Prostate gland (tissue), 2 donors: ENCODE results near the gene ZNF2. TPM values are rescaled to one million over a fixed set of nuclear protein-coding genes. Genes with fewer than 3 reads are reported as not detected.
A peak's percentile ranks its signal among the peaks of the same experiment; 100 is the strongest.

Source experiments
- DNase-seq: peaks from one replicate; pipeline ENCODE4 v3.0.0-alpha.2; 2019; ENCODE audit warnings: low spot score
- H3K27ac ChIP-seq, 2 donors: fragments of 200-600 bp; sonication (generic); 2 replicates each; pipeline ENCODE4 v1.5.1; 2017 to 2019
- H3K27me3 ChIP-seq: fragments of 200-600 bp; sonication (generic); replicated peaks from 2 replicates; pipeline ENCODE4 v1.5.1; 2019; ENCODE audit not compliant: insufficient read depth
- H3K36me3 ChIP-seq, 2 donors: fragments of 200-600 bp; sonication (generic); 1 replicate in 1 of 2; 2 replicates in 1 of 2; pipeline versions ENCODE4 v1.5.1 to v1.8.1; 2017 to 2019
- H3K4me1 ChIP-seq: fragments of 200-600 bp; sonication (generic); replicated peaks from 2 replicates; pipeline ENCODE4 v1.5.1; 2019
- H3K4me3 ChIP-seq, 2 donors: fragments of 200-600 bp; sonication (generic); 2 replicates each; pipeline ENCODE4 v1.5.1; 2017 to 2019
- H3K9me3 ChIP-seq: fragments of 200-600 bp; sonication (generic); 2 replicates; pipeline ENCODE4 v1.5.1; 2017
- POLR2A ChIP-seq: fragments of 450-650 bp; IDR thresholded peaks from one replicate; pipeline ENCODE4 v1.6.1; 2016; ENCODE audit warnings: antibody characterized with exemption, mild to moderate bottlenecking
- POLR2AphosphoS5 ChIP-seq: sonication (generic); formaldehyde crosslinking; IDR thresholded peaks from one replicate; pipeline ENCODE4 v1.6.1; 2017; ENCODE audit warnings: antibody characterized with exemption
- WGBS: methylation state at CpG from one replicate; pipeline ENCODE4 v1.1.5; 2018; 5-methylcytosine and 5-hydroxymethylcytosine counted together
- intact Hi-C: fragments of 100-400 bp; cut with DNase I; formaldehyde crosslinking; loops from one replicate; pipeline ENCODE4 v1.14.2; 2022
- total RNA-seq, 2 donors: library from RNA; depleted of rRNA; stranded (reverse); fragments of >200 nt; gene quantifications; one replicate each; pipeline ENCODE4 v1.1.0, GENCODE V29; 2016
- TF ChIP-seq, protein P1 (sequence below), 4 experiments: fragments of 200-600 bp in 2 of 4; fragments of 450-650 bp in 2 of 4; sonication (generic) in 2 of 4; IDR thresholded peaks; 1 replicate in 3 of 4; 2 replicates in 1 of 4; pipeline ENCODE4 v1.5.1; 2016 to 2019; ENCODE audit warnings: antibody characterized with exemption in 4 of 4, mild to moderate bottlenecking in 2 of 4, moderate library complexity in 2 of 4

The ZNF2 gene
- total RNA-seq, 2 donors from 2014 or later: 6.2 to 7.1 TPM

DNA sequence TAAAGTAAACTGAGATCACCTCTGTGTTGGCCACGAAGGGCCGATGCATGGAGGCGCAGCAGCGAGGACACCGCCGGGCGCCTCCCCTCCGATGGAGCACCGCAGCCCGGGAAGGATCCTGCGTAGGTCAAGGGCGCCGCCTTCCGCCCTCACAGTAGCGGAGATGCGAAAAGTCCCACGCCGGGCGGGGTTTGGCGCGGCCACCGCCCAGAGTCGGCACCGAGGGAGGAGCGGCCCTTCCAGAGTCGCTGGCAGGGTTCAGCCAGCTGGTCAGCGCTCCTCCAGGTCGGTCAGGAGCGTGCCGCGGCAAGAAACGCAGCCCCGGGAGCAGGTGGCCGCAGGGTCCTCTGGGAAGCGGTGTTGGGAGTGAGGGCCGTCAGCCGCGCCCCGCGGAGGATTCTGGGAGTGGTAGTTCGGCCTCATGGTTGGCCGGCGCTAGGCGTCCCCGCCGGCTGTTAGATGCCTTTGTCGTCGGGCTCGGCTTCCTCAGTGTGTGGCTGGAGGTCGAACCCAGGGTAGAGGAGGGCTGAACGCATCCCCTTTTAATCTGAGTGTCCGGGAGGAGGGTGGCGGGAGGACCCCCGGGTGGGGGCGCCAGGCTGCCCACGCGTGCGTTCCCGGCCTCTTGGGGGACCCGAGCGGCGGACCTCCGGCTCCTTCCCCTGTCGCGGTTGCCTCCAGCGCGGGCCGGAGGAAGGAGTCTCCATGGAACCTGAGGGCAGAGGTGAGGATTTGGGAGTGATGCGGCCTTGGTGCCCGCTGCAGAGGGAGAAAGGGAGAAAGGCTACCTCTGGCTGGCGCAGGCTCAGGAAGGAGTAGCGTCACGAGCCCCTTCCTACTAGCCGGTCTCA, 41.7 kb downstream of the ZNF2 start, which contains the start of gene ZNF892:
TSS of gene ZNF892 (plus strand) at position 411 of the 851 bp plus-strand sequence. CDS start at position 706, 295 bp downstream.
- DNase-seq: peak; percentile 92
- Histone ChIP-seq H3K36me3 (no peaks in the 10 kb centered on the region), H3K4me1 (no peaks in the 10 kb centered on the region), H3K9me3 (no peaks in the 10 kb centered on the region), H3K27ac (peak within 1 kb of the TSS; percentile 74 to 80), H3K27me3 (no peaks in the 10 kb centered on the region), H3K4me3 (peak within 1 kb of the TSS; percentile 53 to 56)
- WGBS: 1% methylated on average over 68 of the region's 74 CpGs
- TF ChIP-seq POLR2AphosphoS5: peak; percentile 90
- TF ChIP-seq, protein P1, sequence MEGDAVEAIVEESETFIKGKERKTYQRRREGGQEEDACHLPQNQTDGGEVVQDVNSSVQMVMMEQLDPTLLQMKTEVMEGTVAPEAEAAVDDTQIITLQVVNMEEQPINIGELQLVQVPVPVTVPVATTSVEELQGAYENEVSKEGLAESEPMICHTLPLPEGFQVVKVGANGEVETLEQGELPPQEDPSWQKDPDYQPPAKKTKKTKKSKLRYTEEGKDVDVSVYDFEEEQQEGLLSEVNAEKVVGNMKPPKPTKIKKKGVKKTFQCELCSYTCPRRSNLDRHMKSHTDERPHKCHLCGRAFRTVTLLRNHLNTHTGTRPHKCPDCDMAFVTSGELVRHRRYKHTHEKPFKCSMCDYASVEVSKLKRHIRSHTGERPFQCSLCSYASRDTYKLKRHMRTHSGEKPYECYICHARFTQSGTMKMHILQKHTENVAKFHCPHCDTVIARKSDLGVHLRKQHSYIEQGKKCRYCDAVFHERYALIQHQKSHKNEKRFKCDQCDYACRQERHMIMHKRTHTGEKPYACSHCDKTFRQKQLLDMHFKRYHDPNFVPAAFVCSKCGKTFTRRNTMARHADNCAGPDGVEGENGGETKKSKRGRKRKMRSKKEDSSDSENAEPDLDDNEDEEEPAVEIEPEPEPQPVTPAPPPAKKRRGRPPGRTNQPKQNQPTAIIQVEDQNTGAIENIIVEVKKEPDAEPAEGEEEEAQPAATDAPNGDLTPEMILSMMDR (IDR thresholded peaks at IDR 0.05): peak in 3 of 4 experiments; percentile 38 to 57 (median 46)
- TF ChIP-seq POLR2A: peak; percentile 34
- intact Hi-C loops: loop anchor here (5.0 to 10.0 kb wide), 2 partner anchors 40 to 137 kb away; partner anchors contain the start of gene ZNF2

GRCh38 chr2:95208106-95208505, 42.5 kb downstream of the ZNF2 start:
- WGBS: 67% methylated on average over 6 of the region's 6 CpGs
- no peaks in the 10 kb centered on the region for H3K4me1 ChIP-seq
- H3K27me3 ChIP-seq: no peaks in the 10 kb centered on the region
- no peak overlapping the region for H3K27ac ChIP-seq
- intact Hi-C loops: loop anchor here (5.0 to 10.0 kb wide), 2 partner anchors 41 to 137 kb away; partner anchors contain the start of gene ZNF2
- no peaks in the 10 kb centered on the region for H3K9me3 ChIP-seq
- peak overlapping the region; percentile 53 to 56 for H3K4me3 ChIP-seq
- peaks cover 0 to 2% of the 10 kb centered on the region in 2 donors for H3K36me3 ChIP-seq
- TF ChIP-seq POLR2AphosphoS5: no peak
- no peak for TF ChIP-seq POLR2A
- TF ChIP-seq, protein P1 (IDR thresholded peaks at IDR 0.05): no peak
- DNase-seq: no peak

DNA sequence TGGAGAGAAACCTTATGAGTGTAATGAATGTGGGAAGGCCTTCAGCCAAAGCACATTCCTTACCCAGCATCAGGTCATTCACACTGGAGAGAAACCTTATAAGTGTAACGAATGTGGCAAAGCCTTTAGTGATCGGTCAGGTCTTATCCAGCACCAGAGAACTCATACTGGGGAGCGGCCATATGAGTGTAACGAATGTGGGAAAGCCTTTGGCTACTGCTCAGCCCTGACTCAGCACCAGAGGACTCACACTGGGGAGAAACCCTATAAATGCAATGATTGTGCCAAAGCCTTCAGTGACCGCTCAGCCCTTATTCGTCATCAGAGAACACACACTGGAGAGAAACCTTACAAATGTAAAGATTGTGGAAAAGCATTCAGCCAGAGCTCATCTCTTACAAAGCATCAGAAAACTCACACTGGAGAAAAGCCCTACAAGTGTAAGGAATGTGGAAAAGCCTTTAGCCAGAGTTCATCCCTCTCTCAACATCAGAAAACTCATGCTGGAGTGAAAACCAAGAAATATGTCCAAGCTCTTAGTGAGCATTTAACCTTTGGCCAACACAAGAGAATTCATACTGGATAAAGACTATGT, 49.5 kb downstream of the ZNF2 start:
- TF ChIP-seq POLR2AphosphoS5: no peak
- TF ChIP-seq, protein P1 (IDR thresholded peaks at IDR 0.05): no peak
- Histone ChIP-seq H3K36me3 (peaks cover 0 to 21% of the 10 kb centered on the region in 2 donors), H3K9me3 (peaks cover 5% of the 10 kb centered on the region), H3K4me1 (no peaks in the 10 kb centered on the region), H3K27me3 (no peaks in the 10 kb centered on the region), H3K27ac (no peak overlapping the region), H3K4me3 (no peak overlapping the region)
- no peak for DNase-seq
- intact Hi-C loops: no loop called here
- WGBS: 97% methylated on average over 6 of the region's 6 CpGs

GRCh38 chr2:95220449-95220848, 54.8 kb downstream of the ZNF2 start:
- Histone ChIP-seq H3K27ac (no peak overlapping the region), H3K27me3 (no peaks in the 10 kb centered on the region), H3K4me1 (no peaks in the 10 kb centered on the region), H3K9me3 (no peaks in the 10 kb centered on the region), H3K36me3 (no peaks in the 10 kb centered on the region), H3K4me3 (no peak overlapping the region)
- DNase-seq: no peak
- WGBS: 98% methylated on average over 3 of the region's 3 CpGs
- intact Hi-C loops: no loop called here
- TF ChIP-seq POLR2AphosphoS5 (no peak), POLR2A (no peak)
- TF ChIP-seq, protein P1 (IDR thresholded peaks at IDR 0.05): no peak
